Activated T-helper 1 cell treated with anti-CD3 and anti-CD28 coated beads, Interleukin-12 subunit alpha, Interleukin-12 subunit beta, Interleukin-2, Interleukin-4 antibody, amounts not matched to agents 30 ng/mL and 10 ng/mL and 1 ng/mL, durations not matched to agents 14 hours and 24 hours and 36 hours (primary cell): Measurements from ENCODE around the gene HDAC7. TPM values are rescaled to one million over a fixed set of nuclear protein-coding genes. Genes with fewer than 3 reads are reported as not detected.
A peak's percentile ranks its signal among the peaks of the same experiment; 100 is the strongest.

Source experiments
- DNase-seq: peaks from one replicate; pipeline ENCODE4 v3.0.0; 2021; ENCODE audit warnings: low spot score
- H3K27ac Mint-ChIP-seq: one replicate; pipeline ENCODE4 v1.8.0; 2021; ENCODE audit warnings: mild to moderate bottlenecking, mixed read lengths
- H3K27me3 Mint-ChIP-seq: one replicate; pipeline ENCODE4 v1.8.0; 2022; ENCODE audit warnings: mild to moderate bottlenecking, moderate library complexity, mixed read lengths; ENCODE audit not compliant: insufficient read depth
- H3K36me3 Mint-ChIP-seq: one replicate; pipeline ENCODE4 v1.8.0; 2021; ENCODE audit warnings: low read depth, mixed read lengths
- H3K4me1 Mint-ChIP-seq: one replicate; pipeline ENCODE4 v1.8.0; 2021; ENCODE audit warnings: low read depth, mixed read lengths
- H3K4me3 Mint-ChIP-seq: one replicate; pipeline ENCODE4 v1.8.0; 2021; ENCODE audit warnings: mild to moderate bottlenecking, moderate library complexity, mixed read lengths
- H3K9me3 Mint-ChIP-seq: one replicate; pipeline ENCODE4 v1.8.0; 2021; ENCODE audit warnings: mixed read lengths
- intact Hi-C: fragments of 100-400 bp; cut with micrococcal nuclease; formaldehyde crosslinking; loops from one replicate; pipeline ENCODE4 v1.15.1; 2024
- total RNA-seq: library from RNA; stranded (reverse); gene quantifications from 2 replicates; pipeline ENCODE4 v1.2.3, GENCODE V29; 2022

HDAC7 gene
- total RNA-seq, 1 donor from 2014 or later: 466 TPM

- peaks cover 54% of the 10 kb centered on the region for H3K4me1 Mint-ChIP-seq
- H3K27ac Mint-ChIP-seq: peak overlapping the region; percentile 98
- peaks cover 76% of the 10 kb centered on the region for H3K36me3 Mint-ChIP-seq
- intact Hi-C loops: no loop called here
- H3K27me3 Mint-ChIP-seq: no peaks in the 10 kb centered on the region
- H3K4me3 Mint-ChIP-seq: no peak overlapping the region
- DNase-seq: no peak
- H3K9me3 Mint-ChIP-seq: no peaks in the 10 kb centered on the region
Measured at GRCh38 chr12:47858511-47859266, 39.0 kb upstream of the HDAC7 start.

DNA sequence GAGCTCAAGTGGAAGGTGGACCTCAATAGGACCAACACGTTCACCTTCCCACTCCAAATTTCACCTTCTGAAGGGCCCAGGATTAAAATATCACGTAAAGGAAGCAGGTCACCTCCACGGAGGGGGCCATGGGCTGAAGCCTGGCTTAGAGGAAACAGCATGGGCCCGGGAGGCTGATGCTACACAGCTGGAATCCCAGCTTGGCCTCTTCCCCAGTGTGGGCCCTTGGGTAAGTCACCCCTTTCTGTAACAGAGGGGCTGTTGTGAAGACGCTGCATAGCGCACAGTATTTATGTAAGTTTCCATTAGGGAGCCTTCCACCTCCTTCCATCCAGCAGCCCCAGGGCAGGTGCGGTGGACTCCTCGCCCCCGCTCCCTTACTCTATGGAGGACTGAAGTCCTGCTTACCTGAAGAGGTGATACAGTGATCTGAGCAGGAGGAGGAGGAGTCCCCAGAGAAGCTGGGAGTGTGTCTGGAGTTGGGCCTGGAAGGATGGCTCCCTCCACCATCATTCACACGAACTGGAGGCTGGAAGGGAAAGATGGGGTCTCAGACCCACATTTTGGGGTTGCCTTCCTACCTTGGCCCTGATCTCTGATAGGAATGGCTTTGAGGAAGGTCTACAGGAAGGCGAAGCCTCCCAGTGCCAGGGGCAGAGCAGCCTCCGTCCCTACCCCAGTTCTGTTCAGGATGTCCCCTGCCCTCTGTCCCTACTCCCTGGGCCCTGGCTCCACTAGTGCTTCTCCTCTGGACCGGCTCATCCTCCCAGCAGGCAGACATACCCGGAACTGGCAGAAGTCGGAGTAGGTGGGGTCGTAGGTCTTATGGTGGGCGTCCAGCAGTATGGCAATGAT, 37.2 kb upstream of the HDAC7 start:
- Mint-ChIP-seq H3K4me3 (no peak overlapping the region), H3K27me3 (no peaks in the 10 kb centered on the region), H3K9me3 (no peaks in the 10 kb centered on the region), H3K27ac (peak overlapping the region; percentile 98), H3K4me1 (peaks cover 44% of the 10 kb centered on the region), H3K36me3 (peaks cover 73% of the 10 kb centered on the region)
- no peak for DNase-seq
- intact Hi-C loops: no loop called here

DNA sequence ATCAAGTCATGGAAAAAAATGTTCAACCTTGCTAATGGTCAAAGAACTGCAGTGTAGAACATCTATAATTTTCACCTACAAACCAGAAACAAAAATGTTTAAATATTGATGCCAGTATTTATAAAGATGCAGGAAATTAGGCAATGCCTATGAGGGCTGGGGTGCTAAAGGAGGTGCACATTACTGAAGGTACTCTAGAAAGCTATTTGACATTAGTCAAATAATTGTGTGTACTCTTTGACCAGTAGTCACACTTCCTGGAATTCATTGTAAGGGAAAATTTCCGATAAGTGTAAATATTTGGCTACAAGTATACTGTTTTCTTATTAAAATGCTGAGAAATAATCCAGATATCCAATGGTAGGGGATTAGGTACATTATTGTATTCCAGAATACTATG, 36.4 kb upstream of the HDAC7 start:
- Mint-ChIP-seq H3K9me3 (no peaks in the 10 kb centered on the region), H3K36me3 (peaks cover 73% of the 10 kb centered on the region), H3K4me3 (no peak overlapping the region), H3K27me3 (no peaks in the 10 kb centered on the region), H3K27ac (peak overlapping the region; percentile 48), H3K4me1 (peaks cover 44% of the 10 kb centered on the region)
- DNase-seq: no peak
- intact Hi-C loops: no loop called here

DNA sequence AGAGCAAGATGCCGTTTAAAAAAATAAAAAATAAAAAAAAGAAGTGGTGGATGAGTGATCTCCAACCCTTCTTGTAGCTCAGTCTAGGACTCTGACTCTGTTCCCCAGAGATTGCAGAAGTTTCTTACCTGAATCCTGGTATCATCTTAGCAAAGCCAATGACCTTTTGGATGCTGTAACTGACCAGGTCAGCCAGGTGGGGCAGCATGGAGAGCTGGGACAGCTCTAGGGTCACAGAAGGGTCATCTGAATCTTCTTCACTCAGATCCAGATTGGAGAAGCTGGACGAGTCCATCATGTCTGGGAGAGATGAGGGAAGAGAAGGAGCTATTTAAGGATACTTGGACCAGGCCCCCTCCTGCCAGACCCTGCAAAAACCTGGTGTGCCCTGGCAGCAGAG, 35.8 kb upstream of the HDAC7 start:
- no peak overlapping the region for H3K4me3 Mint-ChIP-seq
- H3K4me1 Mint-ChIP-seq: peaks cover 44% of the 10 kb centered on the region
- H3K27ac Mint-ChIP-seq: peak overlapping the region; percentile 48
- H3K9me3 Mint-ChIP-seq: no peaks in the 10 kb centered on the region
- H3K36me3 Mint-ChIP-seq: peaks cover 71% of the 10 kb centered on the region
- H3K27me3 Mint-ChIP-seq: no peaks in the 10 kb centered on the region
- intact Hi-C loops: no loop called here
- no peak for DNase-seq

- H3K36me3 Mint-ChIP-seq: peaks cover 68% of the 10 kb centered on the region
- intact Hi-C loops: no loop called here
- no peak for DNase-seq
- no peak overlapping the region for H3K4me3 Mint-ChIP-seq
- H3K9me3 Mint-ChIP-seq: no peaks in the 10 kb centered on the region
- H3K27ac Mint-ChIP-seq: no peak overlapping the region
- H3K4me1 Mint-ChIP-seq: peaks cover 40% of the 10 kb centered on the region
- no peaks in the 10 kb centered on the region for H3K27me3 Mint-ChIP-seq
Measured at GRCh38 chr12:47854531-47854930, 34.8 kb upstream of the HDAC7 start.

GRCh38 chr12:47852096-47852571, 32.4 kb upstream of the HDAC7 start:
- DNase-seq: no peak
- peak overlapping the region; percentile 25 for H3K4me3 Mint-ChIP-seq
- H3K4me1 Mint-ChIP-seq: peaks cover 33% of the 10 kb centered on the region
- H3K27me3 Mint-ChIP-seq: no peaks in the 10 kb centered on the region
- H3K36me3 Mint-ChIP-seq: peaks cover 59% of the 10 kb centered on the region
- no peaks in the 10 kb centered on the region for H3K9me3 Mint-ChIP-seq
- intact Hi-C loops: no loop called here
- H3K27ac Mint-ChIP-seq: peak overlapping the region; percentile 59

GRCh38 chr12:47851303-47851952, 31.7 kb upstream of the HDAC7 start:
- no peak for DNase-seq
- intact Hi-C loops: no loop called here
- no peaks in the 10 kb centered on the region for H3K27me3 Mint-ChIP-seq
- H3K27ac Mint-ChIP-seq: peak overlapping the region; percentile 59
- peak overlapping the region; percentile 25 for H3K4me3 Mint-ChIP-seq
- peaks cover 62% of the 10 kb centered on the region for H3K36me3 Mint-ChIP-seq
- no peaks in the 10 kb centered on the region for H3K9me3 Mint-ChIP-seq
- H3K4me1 Mint-ChIP-seq: peaks cover 37% of the 10 kb centered on the region

DNA sequence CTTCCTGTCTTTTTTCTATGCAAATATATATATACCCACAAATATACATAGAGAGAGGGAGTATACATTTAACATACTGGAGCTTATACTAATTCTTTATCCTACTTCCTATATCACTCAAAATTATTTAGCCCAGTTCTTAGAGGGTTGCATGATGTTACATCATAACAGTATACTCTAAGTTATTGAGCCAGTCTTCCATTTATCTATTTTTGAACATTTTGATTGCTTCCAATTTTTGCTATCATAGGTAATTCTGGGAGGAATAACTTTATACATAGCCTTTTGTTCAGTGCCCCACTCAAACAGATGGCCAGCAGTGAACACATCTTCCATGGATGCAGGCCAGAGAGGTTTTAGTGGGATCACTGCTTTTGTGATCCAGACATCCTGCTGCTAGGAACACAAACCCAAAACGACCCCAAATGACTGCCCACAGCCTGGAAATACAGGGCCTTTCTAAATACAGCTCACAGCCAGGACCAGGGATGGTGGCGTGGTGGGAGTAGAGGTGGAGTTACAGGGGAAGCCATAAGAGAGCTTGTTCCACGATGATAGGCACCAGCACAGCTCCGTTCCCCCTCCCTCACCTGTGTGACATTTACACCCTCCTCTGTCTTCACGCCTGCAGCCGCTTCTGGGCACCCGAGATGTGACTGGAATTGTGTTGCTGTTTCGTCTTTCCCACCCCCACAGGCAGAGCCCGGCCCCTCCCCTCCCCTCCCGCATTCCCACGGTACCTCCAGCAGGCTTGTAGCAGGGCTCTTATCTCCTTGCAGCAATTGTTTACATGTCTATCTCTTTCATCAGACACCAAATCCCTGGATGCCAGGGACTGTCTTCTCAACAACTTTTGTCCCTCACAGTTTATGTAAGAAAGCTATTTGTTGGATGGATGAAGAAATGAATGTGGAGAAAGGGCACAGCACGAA, 30.7 kb upstream of the HDAC7 start:
- Mint-ChIP-seq H3K4me1 (peaks cover 37% of the 10 kb centered on the region), H3K4me3 (no peak overlapping the region), H3K36me3 (peaks cover 64% of the 10 kb centered on the region), H3K9me3 (no peaks in the 10 kb centered on the region), H3K27ac (peak overlapping the region; percentile 59), H3K27me3 (no peaks in the 10 kb centered on the region)
- no peak for DNase-seq
- intact Hi-C loops: no loop called here

DNA sequence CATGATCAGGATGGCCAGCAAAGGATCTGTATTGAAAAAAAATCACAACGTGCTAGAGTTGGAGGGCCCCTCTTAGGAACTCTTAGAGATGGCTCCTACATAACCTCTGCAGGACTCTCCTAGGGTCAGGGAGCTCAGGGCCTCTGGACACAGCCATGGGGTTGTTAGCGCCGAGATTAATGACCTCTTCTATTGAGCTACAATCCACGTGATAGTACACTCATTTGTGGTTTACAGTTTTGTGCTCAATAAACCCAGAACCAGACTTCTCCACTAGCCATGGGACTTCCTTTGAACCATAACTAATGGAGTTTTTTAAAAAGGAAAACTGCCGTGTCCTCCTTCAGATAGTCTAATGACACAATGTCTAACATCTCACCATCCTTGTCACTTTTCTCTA, 29.6 kb upstream of the HDAC7 start:
- H3K4me3 Mint-ChIP-seq: no peak overlapping the region
- H3K36me3 Mint-ChIP-seq: peaks cover 66% of the 10 kb centered on the region
- peak overlapping the region; percentile 68 for H3K27ac Mint-ChIP-seq
- DNase-seq: no peak
- H3K4me1 Mint-ChIP-seq: peaks cover 37% of the 10 kb centered on the region
- no peaks in the 10 kb centered on the region for H3K27me3 Mint-ChIP-seq
- intact Hi-C loops: no loop called here
- H3K9me3 Mint-ChIP-seq: no peaks in the 10 kb centered on the region

- Mint-ChIP-seq H3K27ac (peak overlapping the region; percentile 68), H3K4me3 (no peak overlapping the region), H3K27me3 (no peaks in the 10 kb centered on the region), H3K4me1 (peaks cover 37% of the 10 kb centered on the region), H3K36me3 (peaks cover 62% of the 10 kb centered on the region), H3K9me3 (no peaks in the 10 kb centered on the region)
- no peak for DNase-seq
- intact Hi-C loops: no loop called here
Measured at GRCh38 chr12:47848853-47849252, 29.1 kb upstream of the HDAC7 start.

GRCh38 chr12:47846294-47846996, 26.7 kb upstream of the HDAC7 start:
- Mint-ChIP-seq H3K4me1 (peaks cover 30% of the 10 kb centered on the region), H3K27ac (peak overlapping the region; percentile 36), H3K9me3 (no peaks in the 10 kb centered on the region), H3K27me3 (no peaks in the 10 kb centered on the region), H3K4me3 (no peak overlapping the region), H3K36me3 (peaks cover 65% of the 10 kb centered on the region)
- intact Hi-C loops: no loop called here
- no peak for DNase-seq

DNA sequence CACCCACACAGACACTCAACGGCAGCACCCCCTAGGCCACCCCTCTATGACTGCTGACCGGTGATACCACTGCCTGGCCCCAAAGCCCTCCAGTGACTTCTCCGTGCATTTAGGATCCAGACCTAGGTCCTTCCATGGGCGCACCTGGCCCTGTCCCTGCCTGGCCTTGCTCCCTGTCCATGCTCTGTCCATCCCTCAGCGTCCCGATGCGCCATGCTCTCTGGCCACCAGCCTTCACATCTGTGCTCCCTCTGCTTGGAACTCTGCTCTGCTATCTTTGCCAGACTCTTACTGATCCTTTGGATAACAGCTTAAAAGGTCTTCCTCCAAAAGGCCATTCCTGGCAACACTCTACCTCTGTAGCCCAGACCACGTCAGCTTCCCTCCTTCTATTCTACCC, 25.4 kb upstream of the HDAC7 start:
- H3K27ac Mint-ChIP-seq: no peak overlapping the region
- no peak for DNase-seq
- H3K9me3 Mint-ChIP-seq: no peaks in the 10 kb centered on the region
- no peak overlapping the region for H3K4me3 Mint-ChIP-seq
- H3K36me3 Mint-ChIP-seq: peaks cover 53% of the 10 kb centered on the region
- H3K27me3 Mint-ChIP-seq: no peaks in the 10 kb centered on the region
- intact Hi-C loops: no loop called here
- H3K4me1 Mint-ChIP-seq: peaks cover 26% of the 10 kb centered on the region
